K562 (cell line): Measurements from ENCODE around the gene CEP89. TPM values are rescaled to one million over a fixed set of nuclear protein-coding genes. Genes with fewer than 3 reads are reported as not detected.

ENCODE experiments used
- ARID2 ChIP-seq: fragments of 450-650 bp; IDR thresholded peaks from 2 replicates; pipeline ENCODE4 v1.6.1; 2017; ENCODE audit warnings: antibody characterized with exemption, mild to moderate bottlenecking
- CBX8 ChIP-seq: fragments of 200-600 bp; sonication (generic); IDR thresholded peaks from 2 replicates; pipeline ENCODE4 v1.6.1; 2012; ENCODE audit warnings: borderline replicate concordance, mixed run types, low read depth, mild to moderate bottlenecking, moderate library complexity, mixed read lengths, low read length, control low read depth, inconsistent platforms; ENCODE audit not compliant: poor library complexity, severe bottlenecking; ENCODE audit errors: extremely low read depth
- FOXK2 ChIP-seq, 2 experiments: fragments of 450-650 bp; IDR thresholded peaks in 1 of 2; conservative IDR thresholded peaks in 1 of 2; 2 replicates each; pipeline ENCODE4 v1.6.1; 2016; ENCODE audit warnings: low read depth in 2 of 2, mild to moderate bottlenecking in 1 of 2
- FOXP1 ChIP-seq: sonication (generic); formaldehyde crosslinking; IDR thresholded peaks from 2 replicates; pipeline ENCODE4 v1.8.0; 2022; ENCODE audit warnings: mild to moderate bottlenecking, missing genetic modification reagents
- GTF3C2 ChIP-seq: IDR thresholded peaks from 3 replicates; pipeline ENCODE4 v1.6.1; 2011; ENCODE audit warnings: borderline replicate concordance, mild to moderate bottlenecking, moderate library complexity; ENCODE audit not compliant: insufficient read length; ENCODE audit errors: extremely low read depth
- MTF1 ChIP-seq: fragments of 250-450 bp; sonication (Bioruptor Pico); IDR thresholded peaks from 2 replicates; pipeline ENCODE4 v1.9.0; 2021; ENCODE audit warnings: moderate library complexity, mild to moderate bottlenecking, inconsistent platforms, borderline replicate concordance
- MYBL2 ChIP-seq, 2 experiments: fragments of 450-650 bp in 1 of 2; sonication (generic) in 1 of 2; formaldehyde crosslinking in 1 of 2; IDR thresholded peaks; 2 replicates each; pipeline versions ENCODE4 v1.6.1 to v1.8.1; 2017 to 2022; ENCODE audit warnings: borderline replicate concordance in 1 of 2, inconsistent platforms in 1 of 2, low read depth in 1 of 2, mild to moderate bottlenecking in 1 of 2, missing genetic modification reagents in 1 of 2, moderate library complexity in 1 of 2
- NCOA1 ChIP-seq: fragments of 450-650 bp; IDR thresholded peaks from 2 replicates; pipeline ENCODE4 v1.6.1; 2016; ENCODE audit warnings: low read depth
- PTRF ChIP-seq: fragments of 450-650 bp; IDR thresholded peaks from 2 replicates; pipeline ENCODE4 v1.6.1; 2016; ENCODE audit warnings: mild to moderate bottlenecking, missing genetic modification characterization, missing compliant biosample characterization
- SAP30 ChIP-seq: fragments of 200-600 bp; sonication (generic); IDR thresholded peaks from 2 replicates; pipeline ENCODE4 v1.6.1; 2012; ENCODE audit warnings: borderline replicate concordance, low read depth, mild to moderate bottlenecking, moderate library complexity, low read length, control low read depth, inconsistent platforms; ENCODE audit not compliant: insufficient read depth, poor library complexity, severe bottlenecking
- TCF7 ChIP-seq: sonication (generic); IDR thresholded peaks from 2 replicates; pipeline ENCODE4 v1.6.1; 2016; ENCODE audit warnings: antibody characterized with exemption, borderline replicate concordance
- TCFL5 ChIP-seq: fragments of 250-450 bp; sonication (Bioruptor Pico); conservative IDR thresholded peaks from 2 replicates; pipeline ENCODE4 v1.6.1; 2021; ENCODE audit warnings: mild to moderate bottlenecking, moderate library complexity, matching md5 sums
- ZBED1 ChIP-seq: IDR thresholded peaks from 2 replicates; pipeline ENCODE4 v1.6.1; 2014
- ZNF274 ChIP-seq: IDR thresholded peaks from 2 replicates; pipeline ENCODE4 v1.6.1; 2011; ENCODE audit warnings: low read depth, mild to moderate bottlenecking, low read length, moderate library complexity, borderline replicate concordance
- polyA plus RNA-seq, 8 experiments: library from polyadenylated mRNA; depleted of rRNA in 4 of 8; stranded (reverse) in 5 of 8; unstranded in 3 of 8; fragments of >200 nt; fragmentation: Nextera tagmentation in 2 of 8; fragmentation: Illumina TruSeq in 1 of 8; extraction: Ambion mirVana in 2 of 8; extraction: Trizol in 1 of 8; gene quantifications; 2 replicates each; pipeline versions ENCODE4 v1.2.1 to v1.2.3, GENCODE V29; 2011 to 2014; ENCODE audit warnings: inconsistent platforms in 1 of 8, missing spikeins in 1 of 8
- total RNA-seq, 7 experiments: library from RNA; depleted of rRNA in 6 of 7; stranded (reverse); fragments of >200 nt in 6 of 7; fragmentation: Illumina TruSeq in 2 of 7; extraction: Trizol in 2 of 7; gene quantifications; 2 replicates each; pipeline versions ENCODE4 v1.2.1 to v1.2.3, GENCODE V29; 2011 to 2021; ENCODE audit warnings: low replicate concordance in 1 of 7
- TF ChIP-seq, protein P1 (sequence below): sonication (generic); formaldehyde crosslinking; IDR thresholded peaks from 2 replicates; pipeline ENCODE4 v1.8.0; 2022; ENCODE audit warnings: missing genetic modification reagents, mild to moderate bottlenecking, borderline replicate concordance
- TF ChIP-seq, protein P2 (sequence below): fragments of 250-450 bp; sonication (Bioruptor Pico); IDR thresholded peaks from 2 replicates; pipeline ENCODE4 v1.8.0; 2022; ENCODE audit warnings: inconsistent platforms, mild to moderate bottlenecking, moderate library complexity, borderline replicate concordance
- TF ChIP-seq, protein P3 (sequence below): fragments of 450-650 bp; formaldehyde crosslinking; conservative IDR thresholded peaks from 2 replicates; pipeline ENCODE4 v1.4.0; 2022; ENCODE audit warnings: mild to moderate bottlenecking, missing genetic modification characterization
- TF ChIP-seq, protein P4 (sequence below): fragments of 250-450 bp; sonication (Bioruptor Pico); IDR thresholded peaks from 2 replicates; pipeline ENCODE4 v1.9.0; 2021; ENCODE audit warnings: mild to moderate bottlenecking

CEP89 gene
- total and polyA plus RNA-seq, 9 of the 15 experiments (the other 6 are each of a cell fraction or from before 2014, with no cell fraction given), result 5.5 to 15.0 (median 7.2) TPM

DNA sequence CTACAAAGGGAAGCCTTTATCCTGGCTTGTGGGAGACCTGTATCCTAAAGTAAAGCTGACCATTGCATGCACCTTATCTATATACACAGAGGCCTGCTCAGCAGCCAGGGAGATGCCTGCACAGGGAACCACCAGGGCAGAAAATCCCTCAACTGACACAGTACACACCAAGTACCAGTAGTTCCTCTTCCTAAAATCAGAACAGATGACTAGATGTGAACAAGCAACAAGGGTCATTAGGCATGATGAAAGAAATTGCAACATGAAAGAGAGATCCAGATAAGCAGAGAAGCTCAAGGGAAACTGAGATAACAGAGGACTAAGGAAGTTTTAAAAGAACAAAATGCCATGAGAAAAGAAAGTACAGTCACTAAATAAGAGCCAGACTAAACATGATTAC is 62.5 kb downstream of the CEP89 start (continued):
- TF ChIP-seq, protein P1, sequence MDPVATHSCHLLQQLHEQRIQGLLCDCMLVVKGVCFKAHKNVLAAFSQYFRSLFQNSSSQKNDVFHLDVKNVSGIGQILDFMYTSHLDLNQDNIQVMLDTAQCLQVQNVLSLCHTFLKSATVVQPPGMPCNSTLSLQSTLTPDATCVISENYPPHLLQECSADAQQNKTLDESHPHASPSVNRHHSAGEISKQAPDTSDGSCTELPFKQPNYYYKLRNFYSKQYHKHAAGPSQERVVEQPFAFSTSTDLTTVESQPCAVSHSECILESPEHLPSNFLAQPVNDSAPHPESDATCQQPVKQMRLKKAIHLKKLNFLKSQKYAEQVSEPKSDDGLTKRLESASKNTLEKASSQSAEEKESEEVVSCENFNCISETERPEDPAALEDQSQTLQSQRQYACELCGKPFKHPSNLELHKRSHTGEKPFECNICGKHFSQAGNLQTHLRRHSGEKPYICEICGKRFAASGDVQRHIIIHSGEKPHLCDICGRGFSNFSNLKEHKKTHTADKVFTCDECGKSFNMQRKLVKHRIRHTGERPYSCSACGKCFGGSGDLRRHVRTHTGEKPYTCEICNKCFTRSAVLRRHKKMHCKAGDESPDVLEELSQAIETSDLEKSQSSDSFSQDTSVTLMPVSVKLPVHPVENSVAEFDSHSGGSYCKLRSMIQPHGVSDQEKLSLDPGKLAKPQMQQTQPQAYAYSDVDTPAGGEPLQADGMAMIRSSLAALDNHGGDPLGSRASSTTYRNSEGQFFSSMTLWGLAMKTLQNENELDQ, result no peak
- no peak for TF ChIP-seq CBX8
- TF ChIP-seq ZNF274, result no peak
- TF ChIP-seq FOXP1 (CRISPR knock-in tag), result no peak
- no peak for TF ChIP-seq TCF7
- no peak for TF ChIP-seq GTF3C2
- TF ChIP-seq ZBED1, result no peak
- TF ChIP-seq NCOA1, result no peak; the same call in 1 of the 2 replicates
- TF ChIP-seq MTF1, result no peak
- TF ChIP-seq, protein P2, sequence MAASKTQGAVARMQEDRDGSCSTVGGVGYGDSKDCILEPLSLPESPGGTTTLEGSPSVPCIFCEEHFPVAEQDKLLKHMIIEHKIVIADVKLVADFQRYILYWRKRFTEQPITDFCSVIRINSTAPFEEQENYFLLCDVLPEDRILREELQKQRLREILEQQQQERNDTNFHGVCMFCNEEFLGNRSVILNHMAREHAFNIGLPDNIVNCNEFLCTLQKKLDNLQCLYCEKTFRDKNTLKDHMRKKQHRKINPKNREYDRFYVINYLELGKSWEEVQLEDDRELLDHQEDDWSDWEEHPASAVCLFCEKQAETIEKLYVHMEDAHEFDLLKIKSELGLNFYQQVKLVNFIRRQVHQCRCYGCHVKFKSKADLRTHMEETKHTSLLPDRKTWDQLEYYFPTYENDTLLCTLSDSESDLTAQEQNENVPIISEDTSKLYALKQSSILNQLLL (CRISPR knock-in tag), result no peak
- no peak for TF ChIP-seq TCFL5 (CRISPR knock-in tag)
- no peak for TF ChIP-seq PTRF (tag)
- no peak for TF ChIP-seq ARID2
- TF ChIP-seq, protein P3, sequence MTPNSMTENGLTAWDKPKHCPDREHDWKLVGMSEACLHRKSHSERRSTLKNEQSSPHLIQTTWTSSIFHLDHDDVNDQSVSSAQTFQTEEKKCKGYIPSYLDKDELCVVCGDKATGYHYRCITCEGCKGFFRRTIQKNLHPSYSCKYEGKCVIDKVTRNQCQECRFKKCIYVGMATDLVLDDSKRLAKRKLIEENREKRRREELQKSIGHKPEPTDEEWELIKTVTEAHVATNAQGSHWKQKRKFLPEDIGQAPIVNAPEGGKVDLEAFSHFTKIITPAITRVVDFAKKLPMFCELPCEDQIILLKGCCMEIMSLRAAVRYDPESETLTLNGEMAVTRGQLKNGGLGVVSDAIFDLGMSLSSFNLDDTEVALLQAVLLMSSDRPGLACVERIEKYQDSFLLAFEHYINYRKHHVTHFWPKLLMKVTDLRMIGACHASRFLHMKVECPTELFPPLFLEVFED (CRISPR knock-in tag), result no peak
- peak; percentile 23 to 29; a peak in 1 of 4 replicates for TF ChIP-seq FOXK2 (conservative IDR thresholded peaks at IDR 0.05 in 1 of 2, IDR thresholded peaks at IDR 0.05 in 1 of 2; ENCODE audit: low read depth in 2 of 2)
- TF ChIP-seq SAP30, result no peak
- TF ChIP-seq, protein P4, sequence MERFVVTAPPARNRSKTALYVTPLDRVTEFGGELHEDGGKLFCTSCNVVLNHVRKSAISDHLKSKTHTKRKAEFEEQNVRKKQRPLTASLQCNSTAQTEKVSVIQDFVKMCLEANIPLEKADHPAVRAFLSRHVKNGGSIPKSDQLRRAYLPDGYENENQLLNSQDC (CRISPR knock-in tag), result no peak
- TF ChIP-seq MYBL2 (IDR thresholded peaks at IDR 0.05; ENCODE audit: low read depth), result no peak
- TF ChIP-seq MYBL2 (CRISPR knock-in tag; IDR thresholded peaks at IDR 0.05; ENCODE audit: borderline replicate concordance), result no peak
